ENCODE measurements around the gene KCNMA1. TPM values are rescaled to one million over a fixed set of nuclear protein-coding genes. Genes with fewer than 3 reads are reported as not detected.

Gene KCNMA1
- total and polyA plus RNA-seq, 2 donors from 2014 or later, result 4.2 to 8.9 TPM

- Histone ChIP-seq H3K9ac (ENCODE audit: low read length in 3 of 3) (no peak overlapping the region), H3K4me1 (ENCODE audit: control insufficient read depth in 2 of 3, insufficient read depth in 2 of 3, low read depth in 1 of 3, low read length in 3 of 3) (peaks cover 0 to 2% (median 0%) of the 10 kb centered on the region in 3 donors), H3K36me3 (ENCODE audit: control insufficient read depth in 2 of 3, insufficient read depth in 3 of 3, low read length in 3 of 3) (no peaks in the 10 kb centered on the region), H3K27ac (ENCODE audit: low read depth in 2 of 2, low read length in 2 of 2) (no peak overlapping the region), H3K4me3 (ENCODE audit: low read length in 3 of 3) (no peak overlapping the region), H3K27me3 (ENCODE audit: control insufficient read depth, insufficient read depth, low read length) (no peaks in the 10 kb centered on the region), H3K9me3 (ENCODE audit: control insufficient read depth in 2 of 3, insufficient read depth in 1 of 3, low read length in 3 of 3) (no peaks in the 10 kb centered on the region)
- no peak for DNase-seq
- no peak for TF ChIP-seq CTCF (IDR thresholded peaks at IDR 0.05; ENCODE audit: borderline replicate concordance, extremely low read depth, insufficient read depth)
- FAIRE-seq, result no peak
- intact Hi-C loops (cut with DNase I), result no loop called here
Measured at GRCh38 chr10:77002872-77003271, 634.7 kb downstream of the KCNMA1 start.

- Histone ChIP-seq H3K9me3 (ENCODE audit: control insufficient read depth in 2 of 3, insufficient read depth in 1 of 3, low read length in 3 of 3) (no peaks in the 10 kb centered on the region), H3K36me3 (ENCODE audit: control insufficient read depth in 2 of 3, insufficient read depth in 3 of 3, low read length in 3 of 3) (no peaks in the 10 kb centered on the region), H3K27me3 (ENCODE audit: control insufficient read depth, insufficient read depth, low read length) (no peaks in the 10 kb centered on the region), H3K9ac (ENCODE audit: low read length in 3 of 3) (no peak overlapping the region), H3K4me1 (ENCODE audit: control insufficient read depth in 2 of 3, insufficient read depth in 2 of 3, low read depth in 1 of 3, low read length in 3 of 3) (peaks cover 0 to 2% (median 0%) of the 10 kb centered on the region in 3 donors), H3K27ac (ENCODE audit: low read depth in 2 of 2, low read length in 2 of 2) (no peak overlapping the region), H3K4me3 (ENCODE audit: low read length in 3 of 3) (peak overlapping the region in 1 of 3 donors; percentile 8)
- intact Hi-C loops (cut with DNase I), result no loop called here
- FAIRE-seq (no peak), DNase-seq (peak in 1 of 5 donors; percentile 18)
- TF ChIP-seq CTCF (IDR thresholded peaks at IDR 0.05; ENCODE audit: borderline replicate concordance, extremely low read depth, insufficient read depth), result no peak
Measured at GRCh38 chr10:77001206-77001605, 636.4 kb downstream of the KCNMA1 start.

GRCh38 chr10:76998451-76998850 is 639.2 kb downstream of the KCNMA1 start:
- no peaks in the 10 kb centered on the region for H3K36me3 ChIP-seq (ENCODE audit: control insufficient read depth in 2 of 3, insufficient read depth in 3 of 3, low read length in 3 of 3)
- no peak overlapping the region for H3K4me3 ChIP-seq (ENCODE audit: low read length in 3 of 3)
- DNase-seq, result no peak
- no peak overlapping the region for H3K27ac ChIP-seq (ENCODE audit: low read depth in 2 of 2, low read length in 2 of 2)
- H3K9ac ChIP-seq (ENCODE audit: low read length in 3 of 3), result no peak overlapping the region
- FAIRE-seq, result no peak
- no peaks in the 10 kb centered on the region for H3K27me3 ChIP-seq (ENCODE audit: control insufficient read depth, insufficient read depth, low read length)
- TF ChIP-seq CTCF (IDR thresholded peaks at IDR 0.05; ENCODE audit: borderline replicate concordance, extremely low read depth, insufficient read depth), result no peak
- H3K4me1 ChIP-seq (ENCODE audit: control insufficient read depth in 2 of 3, insufficient read depth in 2 of 3, low read depth in 1 of 3, low read length in 3 of 3), result peaks cover 0 to 2% (median 0%) of the 10 kb centered on the region in 3 donors
- intact Hi-C loops (cut with DNase I), result no loop called here
- H3K9me3 ChIP-seq (ENCODE audit: control insufficient read depth in 2 of 3, insufficient read depth in 1 of 3, low read length in 3 of 3), result no peaks in the 10 kb centered on the region

GRCh38 chr10:76997631-76998030 is 640.0 kb downstream of the KCNMA1 start:
- Histone ChIP-seq H3K27me3 (ENCODE audit: control insufficient read depth, insufficient read depth, low read length) (no peaks in the 10 kb centered on the region), H3K4me1 (ENCODE audit: control insufficient read depth in 2 of 3, insufficient read depth in 2 of 3, low read depth in 1 of 3, low read length in 3 of 3) (no peaks in the 10 kb centered on the region), H3K27ac (ENCODE audit: low read depth in 2 of 2, low read length in 2 of 2) (no peak overlapping the region), H3K4me3 (ENCODE audit: low read length in 3 of 3) (no peak overlapping the region), H3K9ac (ENCODE audit: low read length in 3 of 3) (no peak overlapping the region), H3K9me3 (ENCODE audit: control insufficient read depth in 2 of 3, insufficient read depth in 1 of 3, low read length in 3 of 3) (no peaks in the 10 kb centered on the region), H3K36me3 (ENCODE audit: control insufficient read depth in 2 of 3, insufficient read depth in 3 of 3, low read length in 3 of 3) (no peaks in the 10 kb centered on the region)
- TF ChIP-seq CTCF (IDR thresholded peaks at IDR 0.05; ENCODE audit: borderline replicate concordance, extremely low read depth, insufficient read depth), result no peak
- DNase-seq, result no peak
- no peak for FAIRE-seq
- intact Hi-C loops (cut with DNase I), result no loop called here

Measured in kidney (tissue), 14 donors.